GM19023 (cell line): ENCODE measurements around the gene CEACAM20.
"Not testable (repeated sequence)": the region's sequence is repeated elsewhere in the genome, so short reads cannot be mapped to it uniquely, and the experiment has no call there.

Source experiments
- ATAC-seq: cut with Tn5 transposase; IDR thresholded peaks from one replicate; pipeline ENCODE4 v1.9.1; 2021; ENCODE audit warnings: mild to moderate bottlenecking, moderate library complexity; ENCODE audit not compliant: unreplicated experiment

CEACAM20 gene

GRCh38 chr19:44498988-44499387 is 30.5 kb downstream of the CEACAM20 start:
- no peak for ATAC-seq

- no peak for ATAC-seq
Measured at GRCh38 chr19:44496711-44497110, 32.8 kb downstream of the CEACAM20 start.

- no peak for ATAC-seq
Measured at GRCh38 chr19:44476559-44477408, 52.7 kb downstream of the CEACAM20 start.

- not testable (repeated sequence) for ATAC-seq
Measured at GRCh38 chr19:44468730-44469129, 60.7 kb downstream of the CEACAM20 start.

- ATAC-seq: not testable (repeated sequence)
Measured at GRCh38 chr19:44462600-44463286, 66.7 kb downstream of the CEACAM20 start.
